Stimulated activated CD4-positive, alpha-beta T cell treated with anti-CD3 and anti-CD28 coated beads, TNF-alpha, amount 100 ng/mL, for 4 hours (primary cell): ENCODE results near the gene DLK1.

Experiments used
- DNase-seq, 3 experiments: peaks; one replicate each; pipeline ENCODE4 v3.0.0-alpha.2; 2020; ENCODE audit warnings: low read depth in 3 of 3

The DLK1 gene

GRCh38 chr14:100714258-100714892 lies 12.3 kb upstream of the DLK1 start:
- DNase-seq, result no peak

GRCh38 chr14:100715332-100715731 lies 11.4 kb upstream of the DLK1 start:
- DNase-seq, result no peak

- no peak for DNase-seq
Measured at GRCh38 chr14:100715803-100716202, 10.9 kb upstream of the DLK1 start.

- no peak for DNase-seq
Measured at GRCh38 chr14:100717386-100717785, 9.3 kb upstream of the DLK1 start.

- no peak for DNase-seq
Measured at GRCh38 chr14:100719976-100720520, 6.6 kb upstream of the DLK1 start.

GRCh38 chr14:100721568-100721967 lies 5.1 kb upstream of the DLK1 start:
- no peak for DNase-seq

- no peak for DNase-seq
Measured at GRCh38 chr14:100722367-100722766, 4.3 kb upstream of the DLK1 start.

- DNase-seq, result no peak
Measured at GRCh38 chr14:100723135-100723829, 3.4 kb upstream of the DLK1 start.

- no peak for DNase-seq
Measured at GRCh38 chr14:100723830-100724437, 2.8 kb upstream of the DLK1 start.

- no peak for DNase-seq
Measured at GRCh38 chr14:100724536-100724935, 2.2 kb upstream of the DLK1 start.

GRCh38 chr14:100725587-100726387 lies 905 bp upstream of the DLK1 start:
- no peak for DNase-seq

GRCh38 chr14:100727086-100727872 lies 587 bp downstream of the DLK1 start:
- DNase-seq, result no peak

- no peak for DNase-seq
Measured at GRCh38 chr14:100727873-100728240, 1.2 kb downstream of the DLK1 start.

- no peak for DNase-seq
Measured at GRCh38 chr14:100728962-100729361, 2.3 kb downstream of the DLK1 start.

- no peak for DNase-seq
Measured at GRCh38 chr14:100729982-100730381, 3.3 kb downstream of the DLK1 start.

GRCh38 chr14:100730581-100730980 lies 3.9 kb downstream of the DLK1 start:
- no peak for DNase-seq

- no peak for DNase-seq
Measured at GRCh38 chr14:100731011-100731670, 4.4 kb downstream of the DLK1 start.

GRCh38 chr14:100731846-100732765 lies 5.4 kb downstream of the DLK1 start:
- no peak for DNase-seq

- DNase-seq, result no peak
Measured at GRCh38 chr14:100732766-100733100, 6.0 kb downstream of the DLK1 start.
